Subcutaneous adipose tissue (tissue), 4 donors: ENCODE measurements around the gene GGCX. TPM values are rescaled to one million over a fixed set of nuclear protein-coding genes. Genes with fewer than 3 reads are reported as not detected.

ENCODE experiments used
- CTCF ChIP-seq: fragments of 450-650 bp; IDR thresholded peaks from one replicate; pipeline ENCODE4 v1.5.1; 2016; ENCODE audit warnings: low read depth, mild to moderate bottlenecking, control low read depth, antibody characterized with exemption, moderate library complexity
- total RNA-seq, 4 donors: library from RNA; depleted of rRNA; stranded (reverse); fragments of >200 nt; gene quantifications; one replicate each; pipeline ENCODE4 v1.1.0, GENCODE V29; 2016

The GGCX gene
- total RNA-seq, 4 donors from 2014 or later: 26.5 to 53.3 (median 30.8) TPM

GRCh38 chr2:85589982-85590791 is 28.9 kb upstream of the GGCX start:
- no peak for TF ChIP-seq CTCF

GRCh38 chr2:85589181-85589580 is 27.9 kb upstream of the GGCX start:
- no peak for TF ChIP-seq CTCF

GRCh38 chr2:85588645-85589044 is 27.4 kb upstream of the GGCX start:
- TF ChIP-seq CTCF: no peak

- TF ChIP-seq CTCF: no peak
Measured at GRCh38 chr2:85588236-85588635, 26.9 kb upstream of the GGCX start.

- no peak for TF ChIP-seq CTCF
Measured at GRCh38 chr2:85585781-85586105, 24.4 kb upstream of the GGCX start.

- no peak for TF ChIP-seq CTCF
Measured at GRCh38 chr2:85584857-85585780, 23.8 kb upstream of the GGCX start.

GRCh38 chr2:85584354-85584856 is 23.1 kb upstream of the GGCX start, which contains the start of gene VAMP5:
TSS of gene VAMP5 (plus strand) at chr2:85584431. CDS start at chr2:85584491, 60 bp downstream.
- no peak for TF ChIP-seq CTCF
